OCI-LY7 (cell line): ENCODE data around the gene FTHL17. TPM values are rescaled to one million over a fixed set of nuclear protein-coding genes. Genes with fewer than 3 reads are reported as not detected.

Experiments
- BruUV-seq: library from RNA; stranded (reverse); fragments of 400-500 nt; replicated peaks from 2 replicates; lab custom pipeline; 2021; lab: Mats Ljungman, UMichigan
- CTCF ChIA-PET: fragments of 300-600 bp; sonication (Branson Sonifier 250); formaldehyde crosslinking; loops from one replicate; lab custom pipeline; 2022; ENCODE audit warnings: antibody characterized with exemption; ENCODE audit not compliant: unreplicated experiment; lab: Charles Lee
- POLR2A ChIA-PET: fragments of 300-600 bp; sonication (Branson Sonifier 250); formaldehyde crosslinking; loops from one replicate; lab custom pipeline; 2022; ENCODE audit warnings: antibody characterized with exemption; lab: Charles Lee
- DNase-seq: peaks from one replicate; pipeline ENCODE4 v3.0.0-alpha.2; 2015; ENCODE audit warnings: low spot score
- H2AFZ ChIP-seq: fragments of 200-600 bp; sonication (generic), shearing (Covaris generic); 2 replicates; pipeline ENCODE4 v1.6.1; 2014; ENCODE audit warnings: mild to moderate bottlenecking, antibody characterized with exemption, low read length, moderate library complexity
- H3K27ac ChIP-seq: fragments of 200-600 bp; sonication (generic); 2 replicates; pipeline ENCODE4 v1.5.1; 2014; ENCODE audit warnings: mixed run types, low read depth, mild to moderate bottlenecking, moderate library complexity, low read length, inconsistent platforms; ENCODE audit not compliant: poor library complexity, severe bottlenecking
- H3K36me3 ChIP-seq: fragments of 200-600 bp; sonication (generic); 2 replicates; pipeline ENCODE4 v1.6.1; 2014; ENCODE audit warnings: mild to moderate bottlenecking, antibody characterized with exemption, low read length, moderate library complexity, mixed read lengths; ENCODE audit not compliant: insufficient read depth
- H3K4me1 ChIP-seq: fragments of 200-600 bp; sonication (generic); 2 replicates; pipeline ENCODE4 v1.5.1; 2014; ENCODE audit warnings: mild to moderate bottlenecking, low read length; ENCODE audit not compliant: insufficient read depth, poor library complexity, severe bottlenecking
- H3K4me2 ChIP-seq: fragments of 200-600 bp; sonication (generic); 2 replicates; pipeline ENCODE4 v1.6.1; 2014; ENCODE audit warnings: mild to moderate bottlenecking, low read length
- H3K4me3 ChIP-seq: fragments of 200-600 bp; sonication (generic); 2 replicates; pipeline ENCODE4 v1.5.1; 2014; ENCODE audit warnings: mild to moderate bottlenecking, low read depth, low read length; ENCODE audit not compliant: poor library complexity, severe bottlenecking
- H3K79me2 ChIP-seq: fragments of 200-600 bp; sonication (generic); 2 replicates; pipeline ENCODE4 v1.6.1; 2016; ENCODE audit warnings: low read depth, mild to moderate bottlenecking, low read length, moderate library complexity, mixed read lengths; ENCODE audit not compliant: insufficient read depth
- H3K9me2 ChIP-seq: fragments of 200-600 bp; sonication (generic); 2 replicates; pipeline ENCODE4 v1.6.1; 2016; ENCODE audit warnings: mild to moderate bottlenecking, low read length, mixed read lengths; ENCODE audit not compliant: insufficient read depth
- H3K9me3 ChIP-seq: fragments of 200-600 bp; sonication (generic); 2 replicates; pipeline ENCODE4 v1.6.1; 2014; ENCODE audit warnings: mild to moderate bottlenecking, mixed run types, low read length, mixed read lengths
- H4K20me1 ChIP-seq: fragments of 200-600 bp; sonication (generic); 2 replicates; pipeline ENCODE4 v1.6.1; 2014; ENCODE audit warnings: mild to moderate bottlenecking, antibody characterized with exemption, low read length, moderate library complexity, mixed read lengths; ENCODE audit not compliant: insufficient read depth
- CTCF ChIP-seq: fragments of 200-600 bp; sonication (generic); conservative IDR thresholded peaks from 2 replicates; pipeline ENCODE4 v1.5.1; 2014; ENCODE audit warnings: mild to moderate bottlenecking, antibody characterized with exemption, low read length, moderate library complexity, mixed read lengths
- EZH2phosphoT487 ChIP-seq: fragments of 200-600 bp; sonication (generic); IDR thresholded peaks from 2 replicates; pipeline ENCODE4 v1.6.1; 2018; ENCODE audit warnings: low read depth, borderline replicate concordance, mild to moderate bottlenecking, mixed run types, antibody characterized with exemption, low read length, moderate library complexity, mixed read lengths
- intact Hi-C: fragments of 100-400 bp; cut with micrococcal nuclease; formaldehyde crosslinking; loops from one replicate; pipeline ENCODE4 v1.10.0; 2022; ENCODE audit not compliant: unreplicated experiment
- total RNA-seq, 2 experiments: library from RNA; depleted of rRNA in 1 of 2; stranded (reverse); fragments of >200 nt in 1 of 2; shearing (Covaris generic) in 1 of 2; gene quantifications; 2 replicates each; pipeline ENCODE4 v1.2.3, GENCODE V29; 2014 to 2022

Gene FTHL17
- total RNA-seq, 2 experiments from 2014 or later = not detected

- H3K27ac ChIP-seq = no peak overlapping the region
- TF ChIP-seq EZH2phosphoT487 = no peak
- no peak for TF ChIP-seq CTCF
- no peak for DNase-seq
- no peaks in the 10 kb centered on the region for H3K79me2 ChIP-seq
- no peaks in the 10 kb centered on the region for H3K9me3 ChIP-seq
- no peak overlapping the region for H3K4me3 ChIP-seq
- H3K9me2 ChIP-seq = no peaks in the 10 kb centered on the region
- no peak overlapping the region for H3K4me2 ChIP-seq
- H4K20me1 ChIP-seq = no peaks in the 10 kb centered on the region
- no peak overlapping the region for H2AFZ ChIP-seq
- ChIA-PET POLR2A (no interaction called here), CTCF (no interaction called here)
- BruUV-seq = no TSS peak
- no peaks in the 10 kb centered on the region for H3K36me3 ChIP-seq
- no peaks in the 10 kb centered on the region for H3K4me1 ChIP-seq
- intact Hi-C loops = no loop called here
These were observed 21.8 kb upstream of the FTHL17 start for GRCh38 chrX:31093639-31093975.

GRCh38 chrX:31092970-31093638, 21.3 kb upstream of the FTHL17 start:
- H3K27ac ChIP-seq = no peak overlapping the region
- no peaks in the 10 kb centered on the region for H3K9me2 ChIP-seq
- no TSS peak for BruUV-seq
- H3K4me1 ChIP-seq = no peaks in the 10 kb centered on the region
- no peak for TF ChIP-seq EZH2phosphoT487
- POLR2A ChIA-PET = no interaction called here
- H3K4me2 ChIP-seq = no peak overlapping the region
- no peaks in the 10 kb centered on the region for H3K36me3 ChIP-seq
- H4K20me1 ChIP-seq = no peaks in the 10 kb centered on the region
- H3K79me2 ChIP-seq = no peaks in the 10 kb centered on the region
- no peak overlapping the region for H3K4me3 ChIP-seq
- no peaks in the 10 kb centered on the region for H3K9me3 ChIP-seq
- no peak for DNase-seq
- no peak overlapping the region for H2AFZ ChIP-seq
- intact Hi-C loops = no loop called here
- CTCF ChIA-PET = no interaction called here

- intact Hi-C loops = no loop called here
- Histone ChIP-seq H3K9me3 (no peaks in the 10 kb centered on the region), H3K4me1 (no peaks in the 10 kb centered on the region), H2AFZ (no peak overlapping the region), H3K4me3 (no peak overlapping the region), H3K79me2 (no peaks in the 10 kb centered on the region), H3K4me2 (no peak overlapping the region), H4K20me1 (no peaks in the 10 kb centered on the region), H3K9me2 (no peaks in the 10 kb centered on the region), H3K27ac (no peak overlapping the region), H3K36me3 (no peaks in the 10 kb centered on the region)
- TF ChIP-seq EZH2phosphoT487 = no peak
- TF ChIP-seq CTCF = no peak
- CTCF ChIA-PET = no interaction called here
- no TSS peak for BruUV-seq
- no peak for DNase-seq
- POLR2A ChIA-PET = interaction anchor here (0.6 kb wide), 1 partner anchor 22 kb away, joined by 4 read pairs; no protein-coding TSS in a partner anchor
These were observed 20.6 kb upstream of the FTHL17 start for GRCh38 chrX:31092476-31092875.
